Pulmonary artery endothelial cell (primary cell): ENCODE results near the gene SNX18. TPM values are rescaled to one million over a fixed set of nuclear protein-coding genes. Genes with fewer than 3 reads are reported as not detected.

Experiments
- DNase-seq: peaks from one replicate; pipeline ENCODE4 v3.0.0-alpha.2; 2011; ENCODE audit warnings: low read depth, low spot score
- total RNA-seq: library from RNA; depleted of rRNA; stranded (reverse); fragments of >200 nt; gene quantifications from 2 replicates; pipeline ENCODE4 v1.2.3, GENCODE V29; 2014

The SNX18 gene
- total RNA-seq, 1 donor from 2014 or later = 42.1 TPM

GRCh38 chr5:54579591-54580295, 62.2 kb downstream of the SNX18 start:
- no peak for DNase-seq

- no peak for DNase-seq
These were observed 63.6 kb downstream of the SNX18 start for GRCh38 chr5:54580997-54581811.

- DNase-seq = no peak
These were observed 64.4 kb downstream of the SNX18 start for GRCh38 chr5:54581831-54582548.

- DNase-seq = no peak
These were observed 68.8 kb downstream of the SNX18 start for GRCh38 chr5:54586336-54586735.

- DNase-seq = no peak
These were observed 72.2 kb downstream of the SNX18 start for GRCh38 chr5:54589786-54590185.

- DNase-seq = no peak
These were observed 73.3 kb downstream of the SNX18 start for GRCh38 chr5:54590824-54591223.

GRCh38 chr5:54593779-54594178, 76.2 kb downstream of the SNX18 start:
- DNase-seq = no peak

GRCh38 chr5:54594181-54594580, 76.6 kb downstream of the SNX18 start:
- DNase-seq = no peak

GRCh38 chr5:54595721-54596120, 78.2 kb downstream of the SNX18 start:
- no peak for DNase-seq

Other genes starting within 250 kb of the SNX18 start
- 52.6 and 66.5 TPM in 2 replicates for gene ARL15, start 207.2 kb upstream of the SNX18 start, total RNA-seq
- not detected in 2 replicates for gene HSPB3, start 62.1 kb upstream of the SNX18 start, total RNA-seq